K562 (cell line): Measurements from ENCODE around the gene OR6S1. TPM values are rescaled to one million over a fixed set of nuclear protein-coding genes. Genes with fewer than 3 reads are reported as not detected.

Experiments
- ARID1B ChIP-seq: fragments of 450-650 bp; IDR thresholded peaks from 2 replicates; pipeline ENCODE4 v1.6.1; 2016; ENCODE audit warnings: antibody characterized with exemption, mild to moderate bottlenecking, inconsistent platforms
- ARID3A ChIP-seq: IDR thresholded peaks from 2 replicates; pipeline ENCODE4 v1.6.1; 2012; ENCODE audit warnings: low read depth, low read length, improper control_type of control experiment, borderline replicate concordance
- ATF6 ChIP-seq: sonication (generic); formaldehyde crosslinking; IDR thresholded peaks from 2 replicates; pipeline ENCODE4 v1.4.0; 2020; ENCODE audit warnings: mild to moderate bottlenecking, missing genetic modification reagents
- BHLHE40 ChIP-seq: IDR thresholded peaks from 2 replicates; pipeline ENCODE4 v1.6.1; 2011; ENCODE audit warnings: low read length, improper control_type of control experiment
- DLX4 ChIP-seq: fragments of 250-450 bp; sonication (Bioruptor Pico); IDR thresholded peaks from 2 replicates; pipeline ENCODE4 v1.6.1; 2021; ENCODE audit warnings: mild to moderate bottlenecking
- GABPA ChIP-seq: fragments of 200-800 bp; sonication (Bioruptor generic); conservative IDR thresholded peaks from 2 replicates; pipeline ENCODE4 v1.6.1; 2016; ENCODE audit warnings: low read depth, missing genetic modification characterization, missing compliant biosample characterization
- GTF2B ChIP-seq: IDR thresholded peaks from 2 replicates; pipeline ENCODE4 v1.6.1; 2011; ENCODE audit not compliant: insufficient read length; ENCODE audit errors: extremely low read depth
- HEY1 ChIP-seq: fragments of 250-450 bp; sonication (Bioruptor Pico); IDR thresholded peaks from 2 replicates; pipeline ENCODE4 v1.5.0; 2020; ENCODE audit warnings: mild to moderate bottlenecking, moderate library complexity, borderline replicate concordance
- JUN ChIP-seq, 2 experiments: sonication (generic) in 1 of 2; formaldehyde crosslinking in 1 of 2; IDR thresholded peaks; 2 replicates each; pipeline versions ENCODE4 v1.6.1 to v1.8.0; 2012 to 2022; ENCODE audit warnings: borderline replicate concordance in 2 of 2, mild to moderate bottlenecking in 2 of 2, improper control_type of control experiment in 1 of 2, low read depth in 1 of 2, low read length in 1 of 2, missing genetic modification reagents in 1 of 2
- KLF13 ChIP-seq: fragments of 450-650 bp; IDR thresholded peaks from 2 replicates; pipeline ENCODE4 v1.6.1; 2016; ENCODE audit warnings: missing genetic modification characterization, low read depth, mild to moderate bottlenecking, missing compliant biosample characterization, moderate library complexity, borderline replicate concordance
- NCOA4 ChIP-seq: fragments of 450-650 bp; IDR thresholded peaks from 2 replicates; pipeline ENCODE4 v1.6.1; 2018; ENCODE audit warnings: mild to moderate bottlenecking; ENCODE audit not compliant: partially characterized antibody
- NFYB ChIP-seq: IDR thresholded peaks from 2 replicates; pipeline ENCODE4 v1.6.1; 2011; ENCODE audit warnings: mild to moderate bottlenecking, moderate library complexity; ENCODE audit not compliant: insufficient read length; ENCODE audit errors: extremely low read depth
- POLR2H ChIP-seq: IDR thresholded peaks from 2 replicates; pipeline ENCODE4 v1.6.1; 2016; ENCODE audit warnings: missing genetic modification characterization, low read depth, mild to moderate bottlenecking, control low read depth, missing compliant biosample characterization, moderate library complexity
- RBM39 ChIP-seq: fragments of 200-400 bp; formaldehyde crosslinking; optimal IDR thresholded peaks from 2 replicates; pipeline ENCODE3; 2018; ENCODE audit warnings: low read depth, low read length
- TFAM ChIP-seq: fragments of 250-450 bp; sonication (Bioruptor Pico); conservative IDR thresholded peaks from 2 replicates; pipeline ENCODE4 v1.5.0; 2021; ENCODE audit warnings: mild to moderate bottlenecking, moderate library complexity
- XRCC5 ChIP-seq: fragments of 200-400 bp; formaldehyde crosslinking; IDR thresholded peaks from 2 replicates; pipeline ENCODE4 v1.6.1; 2017; ENCODE audit warnings: low read depth, mild to moderate bottlenecking, low read length
- ZBTB33 ChIP-seq: sonication (generic); formaldehyde crosslinking; IDR thresholded peaks from 2 replicates; pipeline ENCODE4 v1.8.1; 2023; ENCODE audit warnings: mild to moderate bottlenecking, missing genetic modification reagents
- ZFX ChIP-seq: sonication (generic); formaldehyde crosslinking; IDR thresholded peaks from 2 replicates; pipeline ENCODE4 v1.8.0; 2022; ENCODE audit warnings: mild to moderate bottlenecking, missing genetic modification reagents, moderate library complexity
- ZNF184 ChIP-seq: sonication (generic); formaldehyde crosslinking; IDR thresholded peaks from 2 replicates; pipeline ENCODE4 v1.5.0; 2020; ENCODE audit warnings: missing genetic modification reagents
- ZNF224 ChIP-seq: sonication (generic); formaldehyde crosslinking; IDR thresholded peaks from 2 replicates; pipeline ENCODE4 v1.8.0; 2022; ENCODE audit warnings: mild to moderate bottlenecking, missing genetic modification reagents
- ZNF311 ChIP-seq: fragments of 250-450 bp; sonication (Bioruptor Pico); IDR thresholded peaks from 2 replicates; pipeline ENCODE4 v1.4.0; 2020; ENCODE audit warnings: mild to moderate bottlenecking, moderate library complexity
- ZNF830 ChIP-seq: fragments of 250-450 bp; sonication (Bioruptor Pico); IDR thresholded peaks from 2 replicates; pipeline ENCODE4 v1.5.0; 2021; ENCODE audit warnings: mild to moderate bottlenecking
- polyA plus RNA-seq, 8 experiments: library from polyadenylated mRNA; depleted of rRNA in 4 of 8; stranded (reverse) in 5 of 8; unstranded in 3 of 8; fragments of >200 nt; fragmentation: Nextera tagmentation in 2 of 8; fragmentation: Illumina TruSeq in 1 of 8; extraction: Ambion mirVana in 2 of 8; extraction: Trizol in 1 of 8; gene quantifications; 2 replicates each; pipeline versions ENCODE4 v1.2.1 to v1.2.3, GENCODE V29; 2011 to 2014; ENCODE audit warnings: inconsistent platforms in 1 of 8, missing spikeins in 1 of 8
- total RNA-seq, 7 experiments: library from RNA; depleted of rRNA in 6 of 7; stranded (reverse); fragments of >200 nt in 6 of 7; fragmentation: Illumina TruSeq in 2 of 7; extraction: Trizol in 2 of 7; gene quantifications; 2 replicates each; pipeline versions ENCODE4 v1.2.1 to v1.2.3, GENCODE V29; 2011 to 2021; ENCODE audit warnings: low replicate concordance in 1 of 7

The OR6S1 gene
- total and polyA plus RNA-seq, 9 of the 15 experiments (the other 6 are each of a cell fraction or from before 2014, with no cell fraction given) = not detected

- no peak for TF ChIP-seq ZBTB33 (CRISPR knock-in tag)
- no peak for TF ChIP-seq HEY1 (CRISPR knock-in tag)
- no peak for TF ChIP-seq RBM39
- TF ChIP-seq NCOA4 = no peak
- TF ChIP-seq ZNF184 (CRISPR knock-in tag) = no peak
- no peak for TF ChIP-seq TFAM
- no peak for TF ChIP-seq ZFX (CRISPR knock-in tag)
- no peak for TF ChIP-seq ATF6 (CRISPR knock-in tag)
- TF ChIP-seq DLX4 = no peak
- no peak for TF ChIP-seq ARID3A
- TF ChIP-seq BHLHE40 = peak; percentile 93
- TF ChIP-seq GABPA (tag) = no peak
- TF ChIP-seq POLR2H (tag) = no peak
- no peak for TF ChIP-seq ZNF224 (CRISPR knock-in tag)
- no peak for TF ChIP-seq ZNF830 (CRISPR knock-in tag)
- TF ChIP-seq NFYB = no peak
- TF ChIP-seq GTF2B = no peak
- no peak for TF ChIP-seq XRCC5
- TF ChIP-seq ARID1B = peak; percentile 66
- no peak for TF ChIP-seq KLF13
- no peak for TF ChIP-seq JUN (IDR thresholded peaks at IDR 0.05; ENCODE audit: borderline replicate concordance, low read depth, low read length)
- no peak for TF ChIP-seq JUN (CRISPR knock-in tag; IDR thresholded peaks at IDR 0.05; ENCODE audit: borderline replicate concordance)
- no peak for TF ChIP-seq ZNF311 (CRISPR knock-in tag)
Measured at GRCh38 chr14:20618271-20618749, 23.2 kb downstream of the OR6S1 start (continued).
